Transverse colon (tissue), 3 donors: Measurements from ENCODE around the gene TMEM63B.

Experiments
- EP300 ChIP-seq: sonication (generic); formaldehyde crosslinking; IDR thresholded peaks from one replicate; pipeline ENCODE4 v1.6.1; 2017; ENCODE audit warnings: antibody characterized with exemption, low read depth
- POLR2A ChIP-seq: fragments of 450-650 bp; IDR thresholded peaks from one replicate; pipeline ENCODE4 v1.6.1; 2016; ENCODE audit warnings: antibody characterized with exemption, mild to moderate bottlenecking, moderate library complexity
- TF ChIP-seq, protein P1 (sequence below), 5 experiments: fragments of 200-600 bp in 3 of 5; fragments of 450-650 bp in 2 of 5; sonication (generic) in 3 of 5; IDR thresholded peaks; 1 replicate in 2 of 5; 2 replicates in 3 of 5; pipeline ENCODE4 v1.5.1; 2016 to 2017; ENCODE audit warnings: antibody characterized with exemption in 5 of 5, inconsistent platforms in 3 of 5, mild to moderate bottlenecking in 2 of 5, moderate library complexity in 1 of 5

DNA sequence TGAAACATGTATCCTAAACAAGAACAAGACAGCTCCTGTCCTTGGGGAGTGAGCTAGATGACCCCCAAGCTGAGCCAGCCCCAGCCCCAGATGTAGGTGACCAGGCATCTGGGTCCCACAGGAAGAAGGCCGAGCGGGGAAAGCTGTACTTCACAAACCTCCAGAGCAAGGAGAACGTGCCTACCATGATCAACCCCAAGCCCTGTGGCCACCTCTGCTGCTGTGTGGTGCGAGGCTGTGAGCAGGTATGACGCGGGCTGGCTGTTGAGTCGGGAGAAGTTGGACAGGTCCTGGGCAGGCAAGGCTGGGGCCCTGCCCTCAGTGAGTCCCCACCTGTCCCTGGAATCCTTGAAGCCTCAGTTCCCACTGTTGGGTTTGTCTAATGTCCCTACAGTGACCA, 19.9 kb downstream of the TMEM63B start:
- TF ChIP-seq, protein P1, sequence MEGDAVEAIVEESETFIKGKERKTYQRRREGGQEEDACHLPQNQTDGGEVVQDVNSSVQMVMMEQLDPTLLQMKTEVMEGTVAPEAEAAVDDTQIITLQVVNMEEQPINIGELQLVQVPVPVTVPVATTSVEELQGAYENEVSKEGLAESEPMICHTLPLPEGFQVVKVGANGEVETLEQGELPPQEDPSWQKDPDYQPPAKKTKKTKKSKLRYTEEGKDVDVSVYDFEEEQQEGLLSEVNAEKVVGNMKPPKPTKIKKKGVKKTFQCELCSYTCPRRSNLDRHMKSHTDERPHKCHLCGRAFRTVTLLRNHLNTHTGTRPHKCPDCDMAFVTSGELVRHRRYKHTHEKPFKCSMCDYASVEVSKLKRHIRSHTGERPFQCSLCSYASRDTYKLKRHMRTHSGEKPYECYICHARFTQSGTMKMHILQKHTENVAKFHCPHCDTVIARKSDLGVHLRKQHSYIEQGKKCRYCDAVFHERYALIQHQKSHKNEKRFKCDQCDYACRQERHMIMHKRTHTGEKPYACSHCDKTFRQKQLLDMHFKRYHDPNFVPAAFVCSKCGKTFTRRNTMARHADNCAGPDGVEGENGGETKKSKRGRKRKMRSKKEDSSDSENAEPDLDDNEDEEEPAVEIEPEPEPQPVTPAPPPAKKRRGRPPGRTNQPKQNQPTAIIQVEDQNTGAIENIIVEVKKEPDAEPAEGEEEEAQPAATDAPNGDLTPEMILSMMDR (IDR thresholded peaks at IDR 0.05) = no peak
- no peak for TF ChIP-seq POLR2A
- no peak for TF ChIP-seq EP300
